Fibroblast of lung (primary cell): Measurements from ENCODE around the gene AGBL4. TPM values are rescaled to one million over a fixed set of nuclear protein-coding genes. Genes with fewer than 3 reads are reported as not detected.

ENCODE experiments used
- DNase-seq, 2 donors: peaks; one replicate each; pipeline versions ENCODE4 v3.0.0 to v3.0.0-alpha.2; 2010; ENCODE audit warnings: low read depth in 2 of 2
- H2AFZ ChIP-seq: 2 replicates; pipeline ENCODE4 v1.5.1; 2012; ENCODE audit warnings: low read length, control low read depth, inconsistent platforms
- H3K27ac ChIP-seq: 2 replicates; pipeline ENCODE4 v1.5.1; 2011; ENCODE audit warnings: low read length, control low read depth; ENCODE audit not compliant: insufficient read depth
- H3K27me3 ChIP-seq: 2 replicates; pipeline ENCODE4 v1.5.1; 2011; ENCODE audit warnings: mild to moderate bottlenecking, low read length; ENCODE audit not compliant: control insufficient read depth, insufficient read depth
- H3K36me3 ChIP-seq: 2 replicates; pipeline ENCODE4 v1.5.1; 2011; ENCODE audit warnings: low read length; ENCODE audit not compliant: control insufficient read depth, insufficient read depth
- H3K4me1 ChIP-seq: 2 replicates; pipeline ENCODE4 v1.5.1; 2011; ENCODE audit warnings: low read length; ENCODE audit not compliant: control insufficient read depth, insufficient read depth; ENCODE audit errors: extremely low read depth
- H3K4me2 ChIP-seq: 2 replicates; pipeline ENCODE4 v1.5.1; 2011; ENCODE audit warnings: low read length, control low read depth; ENCODE audit not compliant: insufficient read depth; ENCODE audit errors: extremely low read depth
- H3K4me3 ChIP-seq, 4 experiments: fragments of 200-600 bp in 1 of 4; sonication (generic) in 1 of 4; replicated peaks in 1 of 4; 2 replicates each; pipeline ENCODE4 v1.5.1; 2011 to 2016; ENCODE audit warnings: low read length in 4 of 4, low read depth in 3 of 4, mild to moderate bottlenecking in 3 of 4, control low read depth in 2 of 4, inconsistent platforms in 1 of 4, mixed read lengths in 1 of 4; ENCODE audit not compliant: insufficient read depth in 1 of 4; ENCODE audit errors: control extremely low read depth in 1 of 4
- H3K79me2 ChIP-seq: 2 replicates; pipeline ENCODE4 v1.5.1; 2012; ENCODE audit warnings: mild to moderate bottlenecking, low read length, inconsistent platforms; ENCODE audit not compliant: control insufficient read depth, insufficient read depth
- H3K9ac ChIP-seq: 2 replicates; pipeline ENCODE4 v1.5.1; 2011; ENCODE audit warnings: mild to moderate bottlenecking, low read length, control low read depth; ENCODE audit not compliant: insufficient read depth
- H3K9me3 ChIP-seq: 2 replicates; pipeline ENCODE4 v1.5.1; 2012; ENCODE audit warnings: low read depth, low read length; ENCODE audit not compliant: control insufficient read depth, insufficient read depth
- H4K20me1 ChIP-seq: 2 replicates; pipeline ENCODE4 v1.5.1; 2011; ENCODE audit warnings: low read length; ENCODE audit not compliant: control insufficient read depth, insufficient read depth; ENCODE audit errors: extremely low read depth
- CTCF ChIP-seq, 2 donors: IDR thresholded peaks in 1 of 2; conservative IDR thresholded peaks in 1 of 2; 1 replicate in 1 of 2; 2 replicates in 1 of 2; pipeline ENCODE4 v1.5.1; 2011 to 2012; ENCODE audit warnings: low read length in 2 of 2, control low read depth in 1 of 2, inconsistent platforms in 1 of 2, low read depth in 1 of 2, mild to moderate bottlenecking in 1 of 2
- EZH2 ChIP-seq: IDR thresholded peaks from 2 replicates; pipeline ENCODE4 v1.5.1; 2012; ENCODE audit warnings: low read length, control low read depth, mild to moderate bottlenecking; ENCODE audit errors: missing control alignments
- polyA plus RNA-seq, 2 donors: library from polyadenylated mRNA; depleted of rRNA in 1 of 2; stranded (reverse) in 1 of 2; unstranded in 1 of 2; fragments of >200 nt; gene quantifications; 2 replicates each; pipeline ENCODE4 v1.2.1, GENCODE V29; 2011 to 2012; ENCODE audit warnings: missing spikeins in 1 of 2
- total RNA-seq: library from RNA; depleted of rRNA; stranded (reverse); fragments of >200 nt; gene quantifications from 2 replicates; pipeline ENCODE4 v1.2.1, GENCODE V29; 2014

Gene AGBL4
- total and polyA plus RNA-seq, 2 donors (not counting 1 experiment from before 2014, with no cell fraction given), result not detected

- TF ChIP-seq CTCF (conservative IDR thresholded peaks at IDR 0.05 in 1 of 2, IDR thresholded peaks at IDR 0.05 in 1 of 2; ENCODE audit: low read depth in 1 of 2, low read length in 2 of 2), result no peak
- TF ChIP-seq EZH2, result no peak
- H3K9me3 ChIP-seq, result no peaks in the 10 kb centered on the region
- H3K27me3 ChIP-seq, result no peaks in the 10 kb centered on the region
- H4K20me1 ChIP-seq, result no peaks in the 10 kb centered on the region
- no peak for DNase-seq
- H3K27ac ChIP-seq, result no peak overlapping the region
- H3K36me3 ChIP-seq, result no peaks in the 10 kb centered on the region
- no peak overlapping the region for H3K4me3 ChIP-seq
- no peak overlapping the region for H3K9ac ChIP-seq
- no peaks in the 10 kb centered on the region for H3K4me1 ChIP-seq
- no peak overlapping the region for H3K4me2 ChIP-seq
- H2AFZ ChIP-seq, result no peak overlapping the region
- no peaks in the 10 kb centered on the region for H3K79me2 ChIP-seq
These were observed 1100.6 kb downstream of the AGBL4 start for GRCh38 chr1:48923116-48923515.

GRCh38 chr1:48920851-48921250 is 1102.9 kb downstream of the AGBL4 start:
- Histone ChIP-seq H3K4me1 (no peaks in the 10 kb centered on the region), H3K4me2 (no peak overlapping the region), H3K27me3 (no peaks in the 10 kb centered on the region), H3K36me3 (no peaks in the 10 kb centered on the region), H2AFZ (no peak overlapping the region), H3K27ac (no peak overlapping the region), H3K9ac (no peak overlapping the region), H4K20me1 (no peaks in the 10 kb centered on the region), H3K79me2 (no peaks in the 10 kb centered on the region), H3K4me3 (no peak overlapping the region), H3K9me3 (no peaks in the 10 kb centered on the region)
- TF ChIP-seq EZH2 (no peak), CTCF (conservative IDR thresholded peaks at IDR 0.05 in 1 of 2, IDR thresholded peaks at IDR 0.05 in 1 of 2; ENCODE audit: low read depth in 1 of 2, low read length in 2 of 2) (no peak)
- no peak for DNase-seq

GRCh38 chr1:48917901-48918603 is 1105.7 kb downstream of the AGBL4 start:
- TF ChIP-seq CTCF (conservative IDR thresholded peaks at IDR 0.05 in 1 of 2, IDR thresholded peaks at IDR 0.05 in 1 of 2; ENCODE audit: low read depth in 1 of 2, low read length in 2 of 2) (no peak), EZH2 (no peak)
- no peak overlapping the region for H2AFZ ChIP-seq
- no peaks in the 10 kb centered on the region for H3K79me2 ChIP-seq
- no peaks in the 10 kb centered on the region for H3K36me3 ChIP-seq
- H3K27ac ChIP-seq, result no peak overlapping the region
- no peaks in the 10 kb centered on the region for H3K9me3 ChIP-seq
- H3K27me3 ChIP-seq, result no peaks in the 10 kb centered on the region
- H3K9ac ChIP-seq, result no peak overlapping the region
- H3K4me2 ChIP-seq, result no peak overlapping the region
- no peak for DNase-seq
- no peaks in the 10 kb centered on the region for H3K4me1 ChIP-seq
- H4K20me1 ChIP-seq, result no peaks in the 10 kb centered on the region
- no peak overlapping the region for H3K4me3 ChIP-seq
